Calu3 (cell line): Measurements from ENCODE around the gene CHRNB2. TPM values are rescaled to one million over a fixed set of nuclear protein-coding genes. Genes with fewer than 3 reads are reported as not detected.

Experiments used
- BruUV-seq: library from RNA; stranded (reverse); fragments of 400-500 nt; replicated peaks from 2 replicates; lab custom pipeline; 2021; lab: Mats Ljungman, UMichigan
- CTCF ChIA-PET: fragments of 300-600 bp; sonication (Branson Sonifier 250); formaldehyde crosslinking; loops from one replicate; lab custom pipeline; 2022; ENCODE audit warnings: antibody characterized with exemption; lab: Charles Lee
- DNase-seq: peaks from one replicate; pipeline ENCODE4 v3.0.0; 2022
- H3K27ac Mint-ChIP-seq: one replicate; pipeline ENCODE4 v1.8.0; 2022; ENCODE audit warnings: mixed read lengths; ENCODE audit not compliant: unreplicated experiment
- H3K27me3 Mint-ChIP-seq: one replicate; pipeline ENCODE4 v1.8.0; 2022; ENCODE audit warnings: mixed read lengths; ENCODE audit not compliant: unreplicated experiment
- H3K36me3 Mint-ChIP-seq: one replicate; pipeline ENCODE4 v1.8.0; 2022; ENCODE audit warnings: mild to moderate bottlenecking, moderate library complexity, mixed read lengths; ENCODE audit not compliant: insufficient read depth, unreplicated experiment
- H3K4me1 Mint-ChIP-seq: one replicate; pipeline ENCODE4 v1.8.0; 2022; ENCODE audit warnings: mild to moderate bottlenecking, low read depth, mixed read lengths; ENCODE audit not compliant: unreplicated experiment
- H3K4me3 Mint-ChIP-seq: one replicate; pipeline ENCODE4 v1.8.0; 2022; ENCODE audit warnings: mild to moderate bottlenecking, low read depth, moderate library complexity, mixed read lengths; ENCODE audit not compliant: unreplicated experiment
- H3K9me3 Mint-ChIP-seq: one replicate; pipeline ENCODE4 v1.8.0; 2022; ENCODE audit warnings: low read depth, mixed read lengths; ENCODE audit not compliant: unreplicated experiment
- CTCF ChIP-seq: fragments of 200-600 bp; IDR thresholded peaks from one replicate; pipeline ENCODE4 v1.8.0; 2022; ENCODE audit warnings: antibody characterized with exemption; ENCODE audit not compliant: unreplicated experiment
- intact Hi-C: fragments of 100-400 bp; cut with micrococcal nuclease; formaldehyde crosslinking; loops from one replicate; pipeline ENCODE4 v1.10.0; 2022; ENCODE audit not compliant: unreplicated experiment
- total RNA-seq: library from RNA; stranded (reverse); gene quantifications from 2 replicates; pipeline ENCODE4 v1.2.3, GENCODE V29; 2022

Gene CHRNB2
- total RNA-seq, 1 experiment from 2014 or later, result 0.07 TPM

GRCh38 chr1:154616659-154617345, 49.2 kb downstream of the CHRNB2 start:
- Mint-ChIP-seq H3K27ac (no peak overlapping the region), H3K36me3 (no peaks in the 10 kb centered on the region), H3K4me3 (no peak overlapping the region), H3K27me3 (no peaks in the 10 kb centered on the region), H3K4me1 (no peaks in the 10 kb centered on the region), H3K9me3 (no peaks in the 10 kb centered on the region)
- intact Hi-C loops, result no loop called here
- TF ChIP-seq CTCF, result no peak
- CTCF ChIA-PET, result no interaction called here
- no TSS peak for BruUV-seq
- DNase-seq, result no peak

GRCh38 chr1:154619181-154619948, 51.8 kb downstream of the CHRNB2 start:
- H3K4me3 Mint-ChIP-seq, result no peak overlapping the region
- H3K27me3 Mint-ChIP-seq, result no peaks in the 10 kb centered on the region
- no TSS peak for BruUV-seq
- TF ChIP-seq CTCF, result no peak
- no peak overlapping the region for H3K27ac Mint-ChIP-seq
- CTCF ChIA-PET, result no interaction called here
- H3K36me3 Mint-ChIP-seq, result peaks cover 9% of the 10 kb centered on the region
- peaks cover 13% of the 10 kb centered on the region for H3K4me1 Mint-ChIP-seq
- intact Hi-C loops, result no loop called here
- no peak for DNase-seq
- H3K9me3 Mint-ChIP-seq, result no peaks in the 10 kb centered on the region

DNA sequence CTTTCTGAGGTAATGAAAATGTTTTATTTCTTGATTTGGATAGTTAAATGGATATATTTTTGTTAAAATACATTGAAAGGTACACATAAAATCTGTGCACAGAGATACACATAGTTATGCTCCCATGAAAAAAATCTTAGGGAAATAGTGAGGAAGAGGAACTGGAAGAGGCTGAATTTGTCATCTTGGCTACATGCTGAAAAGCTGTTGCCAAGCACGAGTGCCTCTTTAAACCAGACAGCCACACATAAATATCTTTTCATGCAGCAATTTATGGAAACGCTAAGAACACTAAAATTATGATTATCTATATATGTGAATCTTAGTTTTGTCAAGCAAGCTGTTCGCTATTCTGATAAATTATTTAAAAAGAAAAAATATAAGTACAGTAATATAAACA, 53.2 kb downstream of the CHRNB2 start:
- CTCF ChIA-PET, result interaction anchor here (0.6 kb wide), 1 partner anchor 12 kb away, joined by 7 read pairs; no protein-coding TSS in a partner anchor
- H3K4me3 Mint-ChIP-seq, result no peak overlapping the region
- TF ChIP-seq CTCF, result no peak
- H3K27me3 Mint-ChIP-seq, result no peaks in the 10 kb centered on the region
- no peak overlapping the region for H3K27ac Mint-ChIP-seq
- BruUV-seq, result no TSS peak
- H3K4me1 Mint-ChIP-seq, result peaks cover 13% of the 10 kb centered on the region
- no peaks in the 10 kb centered on the region for H3K9me3 Mint-ChIP-seq
- DNase-seq, result no peak
- H3K36me3 Mint-ChIP-seq, result peaks cover 9% of the 10 kb centered on the region
- intact Hi-C loops, result no loop called here

GRCh38 chr1:154621875-154622274, 54.3 kb downstream of the CHRNB2 start:
- H3K4me1 Mint-ChIP-seq, result peaks cover 18% of the 10 kb centered on the region
- BruUV-seq, result no TSS peak
- intact Hi-C loops, result no loop called here

More at GRCh38 chr1:154621875-154622274, 54.3 kb downstream of the CHRNB2 start:
- no peaks in the 10 kb centered on the region for H3K9me3 Mint-ChIP-seq
- H3K27me3 Mint-ChIP-seq, result no peaks in the 10 kb centered on the region
- CTCF ChIA-PET, result interaction anchor here (0.6 kb wide), 1 partner anchor 13 kb away, joined by 6 read pairs; no protein-coding TSS in a partner anchor
- H3K27ac Mint-ChIP-seq, result no peak overlapping the region
- DNase-seq, result no peak
- no peak for TF ChIP-seq CTCF
- no peak overlapping the region for H3K4me3 Mint-ChIP-seq
- H3K36me3 Mint-ChIP-seq, result peaks cover 11% of the 10 kb centered on the region
